ENCODE data around the gene ZFAND3. TPM values are rescaled to one million over a fixed set of nuclear protein-coding genes. Genes with fewer than 3 reads are reported as not detected.

Gene ZFAND3
- total and polyA plus RNA-seq, 10 of the 15 experiments (the other 5 are each of a cell fraction or from before 2014, with no cell fraction given), result 0.90 to 34.4 (median 16.3) TPM

- TF ChIP-seq CEBPZ (IDR thresholded peaks at IDR 0.05; ENCODE audit: low read depth, low read length) (no peak), IKZF2 (IDR thresholded peaks at IDR 0.05) (peak; percentile 62 to 71), RAD51 (IDR thresholded peaks at IDR 0.05) (peak; percentile 47; the same call in 1 of the 2 replicates), ZNF207 (IDR thresholded peaks at IDR 0.05; ENCODE audit: borderline replicate concordance) (no peak), LARP7 (IDR thresholded peaks at IDR 0.05) (no peak), ELK1 (IDR thresholded peaks at IDR 0.05; ENCODE audit: low read depth, low read length) (no peak), TCF3 (IDR thresholded peaks at IDR 0.05; ENCODE audit: borderline replicate concordance, insufficient read depth, low read depth, low read length) (no peak), TAF1 (IDR thresholded peaks at IDR 0.05; ENCODE audit: borderline replicate concordance, low read depth, low read length) (no peak), STAT1 (conservative IDR thresholded peaks at IDR 0.05) (no peak), POLR2AphosphoS2 (IDR thresholded peaks at IDR 0.05; ENCODE audit: low read depth, low read length) (no peak), EZH2 (IDR thresholded peaks at IDR 0.05; ENCODE audit: borderline replicate concordance, control insufficient read depth, low read depth, low read length) (no peak), SRF (IDR thresholded peaks at IDR 0.05; ENCODE audit: low read depth in 2 of 2, low read length in 2 of 2) (peak in 1 of 2 experiments; percentile 68; a peak in 1 of 4 replicates), SMAD1 (IDR thresholded peaks at IDR 0.05; ENCODE audit: low read depth, partially characterized antibody) (no peak), FOS (IDR thresholded peaks at IDR 0.05; ENCODE audit: borderline replicate concordance, extremely low read depth, insufficient read length) (no peak), STAT3 (IDR thresholded peaks at IDR 0.05; ENCODE audit: low read depth, low read length) (no peak), SIX5 (IDR thresholded peaks at IDR 0.05; ENCODE audit: low read depth, low read length, severe bottlenecking) (no peak), PAX8 (IDR thresholded peaks at IDR 0.05) (no peak), EGR1 (IDR thresholded peaks at IDR 0.05; ENCODE audit: borderline replicate concordance in 1 of 2, low read depth in 2 of 2, low read length in 2 of 2) (no peak), TCF12 (IDR thresholded peaks at IDR 0.05; ENCODE audit: low read depth, low read length) (no peak), NRF1 (conservative IDR thresholded peaks at IDR 0.05; ENCODE audit: low read depth, low read length) (no peak), NR2C1 (IDR thresholded peaks at IDR 0.05) (no peak), POU2F2 (IDR thresholded peaks at IDR 0.05; ENCODE audit: borderline replicate concordance, low read depth, low read length) (no peak), SUZ12 (IDR thresholded peaks at IDR 0.05; ENCODE audit: unreplicated experiment) (no peak), PKNOX1 (IDR thresholded peaks at IDR 0.05) (peak; percentile 50), WRNIP1 (IDR thresholded peaks at IDR 0.05; ENCODE audit: borderline replicate concordance, low read depth, low read length) (no peak)
Measured at GRCh38 chr6:37777272-37777834, 42.2 kb upstream of the ZFAND3 start (continued).
